Measurements from ENCODE around the gene RAD51D.

RAD51D gene

GRCh38 chr17:35062308-35062707 lies 57.4 kb downstream of the RAD51D start:
- in situ Hi-C loops (cut with HindIII; ENCODE audit: low sequenced_read_pairs) = no loop called here
- no peak overlapping the region for H3K4me3 ChIP-seq (ENCODE audit: low read depth, low read length)
- no peak for TF ChIP-seq CTCF (IDR thresholded peaks at IDR 0.05; ENCODE audit: low read depth, low read length)
- DNase-seq (ENCODE audit: low read depth, low spot score) = no peak

GRCh38 chr17:35057332-35057915 lies 62.2 kb downstream of the RAD51D start:
- in situ Hi-C loops (cut with HindIII; ENCODE audit: low sequenced_read_pairs) = no loop called here
- no peak for DNase-seq (ENCODE audit: low read depth, low spot score)
- TF ChIP-seq CTCF (IDR thresholded peaks at IDR 0.05; ENCODE audit: low read depth, low read length) = no peak
- H3K4me3 ChIP-seq (ENCODE audit: low read depth, low read length) = no peak overlapping the region

GRCh38 chr17:35056013-35056412 lies 63.6 kb downstream of the RAD51D start:
- in situ Hi-C loops (cut with HindIII; ENCODE audit: low sequenced_read_pairs) = no loop called here
- no peak for TF ChIP-seq CTCF (IDR thresholded peaks at IDR 0.05; ENCODE audit: low read depth, low read length)
- DNase-seq (ENCODE audit: low read depth, low spot score) = no peak
- H3K4me3 ChIP-seq (ENCODE audit: low read depth, low read length) = no peak overlapping the region

GRCh38 chr17:35053204-35053603 lies 66.5 kb downstream of the RAD51D start:
- in situ Hi-C loops (cut with HindIII; ENCODE audit: low sequenced_read_pairs) = no loop called here
- no peak for TF ChIP-seq CTCF (IDR thresholded peaks at IDR 0.05; ENCODE audit: low read depth, low read length)
- H3K4me3 ChIP-seq (ENCODE audit: low read depth, low read length) = no peak overlapping the region
- no peak for DNase-seq (ENCODE audit: low read depth, low spot score)

- TF ChIP-seq CTCF (IDR thresholded peaks at IDR 0.05; ENCODE audit: low read depth, low read length) = no peak
Observed at GRCh38 chr17:35052780-35053179, 66.9 kb downstream of the RAD51D start.

GRCh38 chr17:35052241-35052610 lies 67.4 kb downstream of the RAD51D start:
- no peak overlapping the region for H3K4me3 ChIP-seq (ENCODE audit: low read depth, low read length)
- in situ Hi-C loops (cut with HindIII; ENCODE audit: low sequenced_read_pairs) = no loop called here
- DNase-seq (ENCODE audit: low read depth, low spot score) = no peak
- no peak for TF ChIP-seq CTCF (IDR thresholded peaks at IDR 0.05; ENCODE audit: low read depth, low read length)

More at GRCh38 chr17:35052780-35053179, 66.9 kb downstream of the RAD51D start:
- DNase-seq (ENCODE audit: low read depth, low spot score) = no peak
- no peak overlapping the region for H3K4me3 ChIP-seq (ENCODE audit: low read depth, low read length)
- in situ Hi-C loops (cut with HindIII; ENCODE audit: low sequenced_read_pairs) = no loop called here
